ENCODE data around the gene R3HDM1.

- TF ChIP-seq, protein P1, sequence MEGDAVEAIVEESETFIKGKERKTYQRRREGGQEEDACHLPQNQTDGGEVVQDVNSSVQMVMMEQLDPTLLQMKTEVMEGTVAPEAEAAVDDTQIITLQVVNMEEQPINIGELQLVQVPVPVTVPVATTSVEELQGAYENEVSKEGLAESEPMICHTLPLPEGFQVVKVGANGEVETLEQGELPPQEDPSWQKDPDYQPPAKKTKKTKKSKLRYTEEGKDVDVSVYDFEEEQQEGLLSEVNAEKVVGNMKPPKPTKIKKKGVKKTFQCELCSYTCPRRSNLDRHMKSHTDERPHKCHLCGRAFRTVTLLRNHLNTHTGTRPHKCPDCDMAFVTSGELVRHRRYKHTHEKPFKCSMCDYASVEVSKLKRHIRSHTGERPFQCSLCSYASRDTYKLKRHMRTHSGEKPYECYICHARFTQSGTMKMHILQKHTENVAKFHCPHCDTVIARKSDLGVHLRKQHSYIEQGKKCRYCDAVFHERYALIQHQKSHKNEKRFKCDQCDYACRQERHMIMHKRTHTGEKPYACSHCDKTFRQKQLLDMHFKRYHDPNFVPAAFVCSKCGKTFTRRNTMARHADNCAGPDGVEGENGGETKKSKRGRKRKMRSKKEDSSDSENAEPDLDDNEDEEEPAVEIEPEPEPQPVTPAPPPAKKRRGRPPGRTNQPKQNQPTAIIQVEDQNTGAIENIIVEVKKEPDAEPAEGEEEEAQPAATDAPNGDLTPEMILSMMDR (IDR thresholded peaks at IDR 0.05), result no peak
- no peak for TF ChIP-seq POLR2AphosphoS5 (IDR thresholded peaks at IDR 0.05; ENCODE audit: insufficient read depth in 1 of 2, low read depth in 1 of 2)
Observed at GRCh38 chr2:135732561-135732960, 201.3 kb downstream of the R3HDM1 start.

Measured in vagina (tissue), 2 donors.